Nephron progenitor cell (in vitro differentiated cells): ENCODE results near the gene TMCO4.

Experiments
- DNase-seq: peaks from one replicate; pipeline ENCODE4 v3.0.0; 2021
- H3K27ac Mint-ChIP-seq: 2 replicates; pipeline ENCODE4 v1.8.0; 2021; ENCODE audit warnings: mild to moderate bottlenecking, moderate library complexity, mixed read lengths
- H3K27me3 Mint-ChIP-seq: 2 replicates; pipeline ENCODE4 v1.8.0; 2021; ENCODE audit warnings: mild to moderate bottlenecking, low read depth, mixed read lengths; ENCODE audit not compliant: poor library complexity
- H3K36me3 Mint-ChIP-seq: 2 replicates; pipeline ENCODE4 v1.8.0; 2021; ENCODE audit warnings: low read depth, mixed read lengths
- H3K4me1 Mint-ChIP-seq: 2 replicates; pipeline ENCODE4 v1.8.0; 2021; ENCODE audit warnings: mixed read lengths
- H3K4me3 Mint-ChIP-seq: 2 replicates; pipeline ENCODE4 v1.8.0; 2021; ENCODE audit warnings: mild to moderate bottlenecking, moderate library complexity, mixed read lengths
- H3K9me3 Mint-ChIP-seq: 2 replicates; pipeline ENCODE4 v1.8.0; 2021; ENCODE audit warnings: mild to moderate bottlenecking, moderate library complexity, mixed read lengths
- CTCF ChIP-seq: fragments of 200-600 bp; sonication (generic); IDR thresholded peaks from 2 replicates; pipeline ENCODE4 v1.5.0; 2021; ENCODE audit warnings: antibody characterized with exemption

The TMCO4 gene

GRCh38 chr1:19646377-19647319 is 153.1 kb downstream of the TMCO4 start:
- H3K36me3 Mint-ChIP-seq, result no peaks in the 10 kb centered on the region
- no peak overlapping the region for H3K27ac Mint-ChIP-seq
- peaks cover 10% of the 10 kb centered on the region for H3K4me1 Mint-ChIP-seq
- no peak for TF ChIP-seq CTCF
- no peak for DNase-seq
- H3K9me3 Mint-ChIP-seq, result no peaks in the 10 kb centered on the region
- H3K27me3 Mint-ChIP-seq, result peaks cover 70% of the 10 kb centered on the region
- no peak overlapping the region for H3K4me3 Mint-ChIP-seq

- H3K27me3 Mint-ChIP-seq, result peaks cover 78% of the 10 kb centered on the region
- no peak overlapping the region for H3K27ac Mint-ChIP-seq
- DNase-seq, result no peak
- H3K9me3 Mint-ChIP-seq, result no peaks in the 10 kb centered on the region
- H3K36me3 Mint-ChIP-seq, result no peaks in the 10 kb centered on the region
- peaks cover 10% of the 10 kb centered on the region for H3K4me1 Mint-ChIP-seq
- H3K4me3 Mint-ChIP-seq, result peak overlapping the region; percentile 95
- TF ChIP-seq CTCF, result no peak
Measured at GRCh38 chr1:19645411-19646251, 154.1 kb downstream of the TMCO4 start.

GRCh38 chr1:19644681-19645410 is 154.9 kb downstream of the TMCO4 start:
- no peaks in the 10 kb centered on the region for H3K36me3 Mint-ChIP-seq
- peaks cover 81% of the 10 kb centered on the region for H3K27me3 Mint-ChIP-seq
- peak; percentile 50 for DNase-seq
- no peak overlapping the region for H3K27ac Mint-ChIP-seq
- peaks cover 10% of the 10 kb centered on the region for H3K4me1 Mint-ChIP-seq
- no peaks in the 10 kb centered on the region for H3K9me3 Mint-ChIP-seq
- H3K4me3 Mint-ChIP-seq, result peak overlapping the region; percentile 95
- no peak for TF ChIP-seq CTCF

- peaks cover 83% of the 10 kb centered on the region for H3K27me3 Mint-ChIP-seq
- H3K36me3 Mint-ChIP-seq, result no peaks in the 10 kb centered on the region
- no peak overlapping the region for H3K27ac Mint-ChIP-seq
- H3K4me3 Mint-ChIP-seq, result no peak overlapping the region
- no peak for TF ChIP-seq CTCF
- no peaks in the 10 kb centered on the region for H3K9me3 Mint-ChIP-seq
- peaks cover 10% of the 10 kb centered on the region for H3K4me1 Mint-ChIP-seq
- DNase-seq, result no peak
Measured at GRCh38 chr1:19644395-19644680, 155.4 kb downstream of the TMCO4 start.

GRCh38 chr1:19643602-19644394 is 155.9 kb downstream of the TMCO4 start, which contains the start of gene NBL1:
Gene NBL1, plus strand, starts transcription at chr1:19644311. Its CDS starts 10,720 bp downstream, at chr1:19655031.
- TF ChIP-seq CTCF, result no peak
- DNase-seq, result peak; percentile 80
- peaks cover 10% of the 10 kb centered on the region for H3K4me1 Mint-ChIP-seq
- no peak within 1 kb of the TSS for H3K27ac Mint-ChIP-seq
- peaks cover 80% of the 10 kb centered on the region for H3K27me3 Mint-ChIP-seq
- H3K36me3 Mint-ChIP-seq, result no peaks in the 10 kb centered on the region
- H3K9me3 Mint-ChIP-seq, result no peaks in the 10 kb centered on the region
- peak within 1 kb of the TSS; percentile 95 for H3K4me3 Mint-ChIP-seq
